NOMO-1 treated with DMSO at 0.1 percent for 48 hours (cell line): ENCODE results near the gene JCAD.
"Not testable (repeated sequence)": the region's sequence is repeated elsewhere in the genome, so short reads cannot be mapped to it uniquely, and the experiment has no call there.

Experiments used
- DNase-seq: peaks from one replicate; lab custom pipeline; 2025; ENCODE audit not compliant: unreplicated experiment; lab: John Stamatoyannopoulos, UW

Gene JCAD

DNA sequence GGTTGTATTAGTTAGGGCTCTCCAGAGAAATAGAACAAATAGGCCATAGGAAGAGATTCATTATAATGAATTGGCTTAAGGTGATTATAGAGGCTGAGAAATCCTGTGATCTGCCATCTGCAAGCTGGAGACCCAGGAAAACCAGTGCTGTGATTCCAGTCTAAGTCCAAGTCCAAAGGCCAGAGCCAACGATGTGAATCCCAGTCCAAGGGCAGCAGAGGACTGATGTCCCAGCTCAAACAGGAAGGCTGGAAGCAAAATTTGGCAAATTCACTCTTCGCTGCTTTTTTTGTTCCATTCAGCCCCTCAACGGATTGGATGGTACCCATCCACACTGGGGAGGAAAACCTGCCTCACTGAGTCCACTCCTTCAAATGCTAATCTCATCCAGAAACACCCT, 68.0 kb downstream of the JCAD start:
- DNase-seq: no peak

GRCh38 chr10:29987471-29987870, 71.9 kb downstream of the JCAD start:
- no peak for DNase-seq

DNA sequence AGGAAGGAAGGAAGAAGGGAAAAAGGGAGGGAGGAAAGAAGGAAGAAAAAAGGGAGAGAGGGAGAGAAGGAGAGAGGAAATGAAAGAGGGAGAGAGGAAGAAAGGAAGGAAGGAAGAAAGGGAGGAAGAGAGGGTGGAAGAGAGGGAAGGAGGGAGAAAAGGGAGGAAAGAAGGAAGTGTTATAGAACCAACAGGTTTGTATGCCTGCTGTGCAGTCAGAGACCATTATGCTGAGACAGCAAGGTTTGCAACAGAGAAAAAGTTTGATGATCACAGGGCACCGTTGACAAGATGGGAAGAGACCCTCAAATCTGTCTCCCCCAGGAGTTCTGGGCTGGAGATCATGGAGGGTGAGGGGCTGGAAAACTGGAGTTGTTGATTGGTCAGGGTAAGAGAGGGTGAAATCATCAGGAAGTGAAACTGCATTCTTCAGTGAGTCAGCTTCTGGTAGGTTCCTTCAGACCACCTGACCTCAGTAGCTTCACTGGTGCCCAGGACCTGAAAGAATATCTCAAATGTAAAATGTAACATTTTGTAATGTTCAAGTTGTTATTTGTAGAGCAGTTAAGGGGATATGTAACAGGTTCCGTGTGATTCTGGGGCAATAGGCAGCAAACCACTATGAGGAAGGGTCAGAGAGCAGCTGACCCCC, 76.3 kb downstream of the JCAD start:
- no peak for DNase-seq

DNA sequence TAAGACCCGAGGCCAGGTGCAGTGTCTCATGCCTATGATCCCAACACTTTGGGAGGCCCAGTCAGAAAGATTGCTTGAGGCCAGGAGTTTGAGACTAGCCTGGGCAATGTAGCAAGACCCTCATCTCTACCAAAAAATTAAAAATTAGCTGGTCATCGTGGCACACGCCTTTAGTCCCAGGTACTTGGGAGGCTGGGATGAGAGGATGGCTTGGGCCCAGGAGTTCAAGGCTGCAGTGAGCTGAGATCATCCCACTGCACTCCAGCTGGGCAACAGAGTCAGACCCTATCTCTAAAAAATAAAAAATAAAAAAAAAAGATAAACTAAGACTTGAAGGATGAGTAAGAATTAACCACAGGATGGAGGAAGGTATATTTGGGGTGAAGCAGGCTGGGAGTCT, 77.9 kb downstream of the JCAD start:
- DNase-seq: no peak

- no peak for DNase-seq
Measured at GRCh38 chr10:29980084-29980483, 79.3 kb downstream of the JCAD start.

GRCh38 chr10:29979421-29979779, 80.0 kb downstream of the JCAD start:
- DNase-seq: not testable (repeated sequence)

DNA sequence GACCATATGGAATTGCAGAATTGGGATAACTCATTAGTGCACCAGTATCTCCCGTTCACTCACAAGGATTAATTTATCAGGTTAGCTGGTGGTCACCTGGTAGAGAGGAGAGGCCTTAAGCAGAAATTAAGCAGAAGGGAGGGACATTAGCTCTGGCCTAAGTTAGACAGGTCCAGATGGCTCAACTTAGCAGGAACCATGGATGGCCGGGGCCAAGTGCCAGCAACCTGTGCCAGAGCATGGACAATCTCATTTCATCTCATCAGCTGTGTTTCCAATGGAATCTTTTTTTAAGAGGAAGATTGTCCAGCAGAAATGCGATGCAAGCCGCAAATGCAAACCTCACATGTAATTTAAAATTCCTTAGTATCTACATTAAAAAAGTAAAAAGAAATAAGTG, 82.2 kb downstream of the JCAD start:
- no peak for DNase-seq

DNA sequence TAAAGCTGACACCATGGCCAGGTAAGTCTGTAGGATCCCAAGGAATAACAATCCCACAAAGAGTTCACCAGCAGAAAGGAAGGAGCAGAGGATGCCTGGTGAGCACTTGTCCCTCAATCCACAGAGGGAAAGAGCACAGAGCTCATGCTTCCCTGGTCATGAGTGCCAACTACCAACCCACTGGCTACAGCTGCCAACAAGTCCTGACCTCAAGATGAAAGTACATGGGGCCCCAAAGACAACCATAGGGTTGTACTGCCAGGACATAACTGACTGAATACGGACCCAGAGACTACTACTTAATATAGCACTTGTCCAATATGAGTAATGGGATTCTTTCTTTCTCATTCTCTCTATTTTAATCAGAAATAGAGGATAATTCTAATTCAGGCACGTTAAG, 83.3 kb downstream of the JCAD start:
- no peak for DNase-seq

DNA sequence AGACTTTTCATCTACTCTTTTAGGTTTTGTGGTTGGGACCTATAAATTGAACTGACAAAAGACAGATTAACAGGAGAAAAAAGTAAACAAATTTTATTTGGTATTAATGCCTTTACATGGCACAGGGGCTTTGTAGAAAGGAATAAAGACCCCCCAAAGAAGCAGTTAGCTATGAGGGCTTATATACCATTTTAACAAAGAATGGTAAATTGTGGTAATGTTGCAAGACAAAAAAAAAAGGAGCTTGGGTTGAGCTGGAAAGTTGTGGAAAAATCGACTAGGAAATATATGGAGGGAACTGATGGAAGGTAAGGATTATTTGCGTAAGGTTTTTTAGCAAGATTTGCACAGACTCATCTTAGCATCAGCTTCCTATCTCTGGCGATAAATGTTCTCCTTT, 84.6 kb downstream of the JCAD start:
- no peak for DNase-seq

GRCh38 chr10:29973921-29974320, 85.5 kb downstream of the JCAD start:
- DNase-seq: no peak

DNA sequence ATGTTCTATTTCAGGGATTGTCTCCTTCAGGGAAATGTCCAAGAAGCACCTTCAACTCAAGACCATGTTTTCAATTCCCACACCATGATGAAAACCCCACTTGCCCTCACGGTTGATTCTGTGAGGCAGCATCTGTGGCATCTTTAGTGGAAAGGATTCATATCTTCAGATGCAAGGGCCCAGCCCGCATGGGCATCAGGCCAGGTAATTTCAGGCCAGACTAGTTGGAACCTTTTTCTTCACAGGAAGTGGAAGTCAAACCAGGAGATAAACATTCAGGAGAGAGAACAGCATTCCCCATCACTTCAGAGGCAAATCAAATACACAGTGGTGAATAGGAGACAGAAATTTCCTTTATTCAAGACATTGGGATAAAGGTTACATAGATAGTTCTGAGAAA, 88.8 kb downstream of the JCAD start:
- no peak for DNase-seq

DNA sequence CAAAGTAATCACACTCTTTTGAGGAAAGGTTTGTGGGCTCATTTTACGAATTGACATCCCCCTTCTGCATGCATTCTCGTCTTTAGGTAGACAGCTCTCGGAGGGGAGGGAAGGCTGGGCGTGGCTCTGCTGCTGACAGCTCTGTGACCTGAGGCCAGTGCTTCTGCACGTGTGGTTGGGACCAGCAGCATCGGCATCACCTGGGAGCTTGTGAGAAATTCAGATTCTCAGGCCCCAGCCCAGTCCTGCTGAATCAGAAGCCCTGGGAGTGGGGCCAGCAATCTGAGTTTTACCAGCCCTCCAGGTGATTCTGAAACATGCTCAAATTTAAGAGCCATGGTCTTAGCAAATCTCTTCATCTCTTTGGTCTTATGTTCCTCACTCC, 89.4 kb downstream of the JCAD start:
- DNase-seq: no peak

- DNase-seq: no peak
Measured at GRCh38 chr10:29969255-29970011, 90.0 kb downstream of the JCAD start.

DNA sequence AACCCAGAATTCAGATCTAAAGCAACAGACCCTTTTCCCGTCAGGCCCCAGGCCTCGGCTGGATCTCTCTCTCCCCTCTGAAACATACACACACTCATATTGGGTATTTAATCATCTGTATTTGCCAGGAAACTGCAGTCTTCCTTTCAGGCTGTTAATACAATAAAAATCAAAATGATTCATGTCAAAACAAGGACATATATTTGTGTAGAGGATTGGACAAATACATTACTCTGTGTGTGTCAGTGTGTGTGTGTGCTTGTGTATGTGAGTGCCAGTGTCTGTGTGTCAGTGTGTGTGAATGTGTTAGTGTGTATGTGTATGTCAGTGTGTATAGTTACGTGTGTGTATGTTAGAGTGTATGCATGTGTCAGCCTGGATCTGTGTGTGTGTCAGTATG, 90.8 kb downstream of the JCAD start:
- no peak for DNase-seq

- no peak for DNase-seq
Measured at GRCh38 chr10:29966269-29966668, 93.1 kb downstream of the JCAD start.
